Activated CD8-positive, alpha-beta memory T cell treated with anti-CD3 and anti-CD28 coated beads, Interleukin-2, amount 50 U/mL, for 48 hours (primary cell): ENCODE data around the gene CABLES2.

Experiments
- DNase-seq: peaks from one replicate; pipeline ENCODE4 v3.0.0-alpha.2; 2020

Gene CABLES2

DNA sequence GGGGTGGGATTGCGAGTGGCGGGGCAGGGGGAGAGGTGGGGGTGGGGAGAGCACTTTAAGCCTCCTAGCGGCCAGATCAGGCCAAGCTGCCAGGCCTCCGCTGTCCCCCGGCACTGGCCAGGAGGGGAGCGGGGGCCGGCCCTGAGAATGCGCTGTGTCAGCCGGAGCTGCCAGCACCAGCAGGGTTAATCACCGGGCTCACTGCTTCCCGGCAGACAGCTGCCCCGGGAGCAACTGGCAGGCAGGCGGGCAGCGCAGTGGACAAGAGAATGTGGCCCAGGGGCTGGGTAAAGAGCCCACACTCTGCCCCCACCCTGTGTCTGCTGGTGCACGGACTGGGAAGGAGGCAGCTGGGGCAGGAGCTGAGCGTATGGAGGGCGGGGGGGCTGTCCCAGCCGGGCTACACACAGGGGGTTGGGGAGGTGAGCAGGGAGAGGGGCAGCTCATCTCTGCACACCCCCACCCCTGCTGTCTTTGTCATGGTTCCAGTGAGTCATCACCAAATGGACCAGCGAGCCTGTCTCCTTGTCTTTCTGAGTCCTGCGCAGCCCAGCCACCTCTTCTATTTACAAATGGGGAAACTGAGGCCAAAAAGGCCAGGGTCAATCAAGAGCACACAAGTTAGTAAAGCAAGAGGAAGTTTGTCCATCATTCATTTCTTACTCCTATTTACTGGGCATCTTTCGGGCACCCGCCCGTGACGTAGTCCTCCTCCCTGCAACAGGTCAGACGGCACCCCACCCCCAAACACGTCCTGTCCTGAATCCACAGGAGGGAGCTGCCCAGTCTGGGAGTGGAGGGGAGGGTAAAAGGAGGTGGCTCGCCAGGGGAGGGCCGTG is 37.9 kb downstream of the CABLES2 start:
- no peak for DNase-seq

DNA sequence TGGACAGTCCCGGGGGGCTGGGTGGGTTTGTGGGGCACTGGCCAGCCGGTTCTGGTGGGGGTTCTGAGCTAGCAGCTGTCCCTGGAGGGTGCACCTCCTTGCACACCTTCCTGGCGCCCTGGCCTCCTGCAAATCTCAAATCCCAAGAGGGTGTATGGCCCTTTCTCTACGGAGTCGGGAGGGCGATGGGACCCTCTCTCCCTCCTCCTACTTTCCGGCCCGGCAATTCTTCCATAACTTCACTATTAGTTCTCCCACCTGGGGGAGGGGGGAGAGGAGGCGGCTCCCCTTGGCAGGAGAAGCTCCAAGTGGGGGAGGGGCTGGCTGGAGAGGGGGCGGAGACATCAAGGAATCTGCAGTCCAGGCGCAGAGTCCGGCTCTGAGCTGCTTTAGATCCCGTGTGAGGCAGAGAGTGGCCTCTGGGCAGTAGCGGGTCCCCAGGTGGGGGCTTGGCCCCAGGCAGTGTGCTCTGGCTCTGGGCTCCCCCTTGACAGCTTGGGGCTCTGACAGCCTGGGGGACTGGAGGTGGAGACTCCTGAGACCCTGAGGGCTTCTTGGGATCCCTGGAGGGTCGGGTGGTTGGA is 38.6 kb downstream of the CABLES2 start:
- no peak for DNase-seq

DNA sequence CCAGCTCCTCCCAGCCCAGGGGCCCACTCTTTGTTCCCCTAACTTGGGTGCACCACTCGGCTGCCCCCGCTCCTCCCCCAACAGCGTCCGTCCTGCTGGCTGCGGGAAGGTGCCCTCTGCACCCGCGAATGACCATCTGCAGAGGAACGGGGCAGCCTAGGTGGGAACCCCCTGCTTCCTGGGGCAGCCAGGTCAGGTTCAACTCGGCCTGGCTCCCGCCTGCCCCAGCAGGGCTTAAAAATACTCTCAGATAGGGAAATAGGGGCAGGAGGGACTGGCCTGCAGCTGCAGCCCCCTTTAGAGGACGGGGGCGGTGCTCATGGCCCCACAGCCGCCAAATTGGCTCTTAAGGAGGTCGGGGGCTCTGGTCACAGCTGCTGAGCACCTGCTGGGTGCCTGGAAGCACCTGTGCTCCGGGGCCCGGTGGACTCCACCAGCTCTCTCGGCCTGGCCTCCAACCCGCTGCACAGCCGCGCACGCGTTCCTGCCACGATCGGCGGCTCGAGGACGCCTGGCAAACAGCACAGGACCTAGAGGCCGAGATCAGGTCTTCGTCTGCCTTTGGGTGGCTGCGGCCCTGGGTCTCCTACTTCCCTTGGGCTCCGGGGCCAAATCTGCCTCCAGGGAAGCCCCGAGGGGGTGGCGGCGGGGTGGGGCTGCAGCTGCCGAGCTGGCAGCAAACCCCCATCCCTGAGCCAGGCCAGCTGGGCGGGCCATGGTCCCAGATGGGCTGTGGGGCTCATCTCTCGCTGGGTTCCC is 39.3 kb downstream of the CABLES2 start:
- DNase-seq = no peak

DNA sequence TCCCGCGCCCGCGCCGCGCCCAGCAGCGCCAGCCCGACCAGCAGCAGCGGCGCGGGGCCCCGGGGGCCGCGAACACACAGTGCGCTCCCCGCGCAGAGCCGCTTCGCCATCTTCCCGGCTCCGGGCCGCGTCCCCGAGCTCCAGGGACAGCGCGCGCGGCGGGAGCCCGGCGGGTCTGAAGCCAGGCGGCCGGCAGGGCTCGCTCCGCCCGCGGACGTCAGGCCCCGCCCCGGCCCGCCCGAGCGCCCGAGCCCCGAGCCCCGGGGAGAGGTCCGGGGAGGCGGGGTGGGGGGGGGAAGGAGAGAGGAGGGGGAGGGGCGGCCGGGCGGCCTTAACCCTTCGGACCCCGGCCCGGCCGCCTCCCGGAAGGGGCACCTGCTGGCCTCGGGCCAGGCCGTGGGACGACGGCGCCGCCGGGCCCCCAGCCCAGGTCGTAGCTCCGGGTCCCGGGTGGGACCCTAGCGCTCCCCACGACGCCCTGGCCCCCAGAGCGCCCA is 39.9 kb downstream of the CABLES2 start, which contains the start of gene LAMA5:
TSS of gene LAMA5 (minus strand) at position 177 of the 497 bp plus-strand sequence. CDS start at position 110, 67 bp downstream.
- DNase-seq = no peak

DNA sequence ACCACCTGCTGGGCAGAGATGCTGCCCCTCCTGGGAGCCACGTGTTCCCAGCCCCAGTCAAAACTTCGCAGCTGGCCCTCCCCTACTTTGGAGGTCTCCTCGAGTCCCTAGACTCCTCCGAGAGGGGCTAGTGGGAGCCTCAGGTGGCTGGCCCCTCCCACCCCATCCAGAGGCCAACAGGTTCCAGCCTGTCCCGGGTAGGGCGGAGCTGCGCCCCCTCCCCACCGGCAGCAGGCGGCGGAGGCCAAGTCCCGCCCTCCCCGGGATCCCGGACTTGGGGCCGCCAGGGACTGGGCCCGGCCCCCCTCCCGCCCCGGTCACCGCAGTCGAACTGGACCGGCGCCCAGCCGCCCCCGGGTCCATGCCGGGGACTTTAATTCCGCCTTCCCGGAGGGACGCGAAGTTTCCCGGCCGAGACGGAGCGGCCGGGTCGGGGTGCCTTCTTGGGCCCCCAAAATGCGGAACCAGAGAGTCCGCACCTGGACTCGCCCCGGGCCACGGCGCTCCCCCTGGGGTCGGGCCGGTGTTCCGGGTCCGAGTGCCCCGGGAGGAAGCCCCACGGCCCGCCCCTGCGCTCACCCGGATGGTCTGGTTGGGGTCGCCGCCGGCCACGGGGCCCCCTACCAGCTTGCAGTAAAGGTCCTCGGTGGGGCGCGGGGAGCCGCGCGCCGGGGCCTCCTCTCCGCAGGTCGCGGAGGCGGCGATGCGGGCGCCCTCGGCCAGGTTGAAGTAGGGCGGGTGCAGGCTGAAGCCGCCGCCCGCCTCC is 40.5 kb downstream of the CABLES2 start:
- DNase-seq = no peak

DNA sequence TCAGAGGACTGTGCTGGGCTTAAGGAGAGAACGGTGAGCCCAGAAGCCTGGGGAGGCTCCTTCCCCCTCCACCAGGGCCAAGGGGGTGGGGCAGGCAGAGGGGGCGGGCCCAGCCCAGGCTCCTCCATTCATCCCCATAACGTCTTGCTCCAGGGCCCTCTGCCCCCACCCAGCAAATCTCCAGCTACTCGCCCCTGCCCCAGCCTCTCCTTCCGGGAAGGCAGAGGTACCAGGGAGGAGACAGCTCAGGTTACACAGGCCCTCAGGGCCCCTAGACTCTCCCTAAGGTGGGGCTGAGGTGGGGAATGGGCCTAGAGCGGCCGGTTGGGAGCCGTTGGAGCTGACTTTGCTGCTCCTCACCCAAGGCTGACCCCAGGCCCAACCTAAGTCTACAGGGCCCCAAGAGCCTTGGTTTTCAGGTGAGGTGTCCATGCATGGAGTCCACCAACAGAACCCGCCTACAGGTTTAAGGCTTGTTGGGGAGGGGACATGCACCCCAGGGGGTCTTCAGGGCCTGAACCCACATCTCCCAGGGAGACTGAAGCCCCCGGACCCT is 41.2 kb downstream of the CABLES2 start:
- DNase-seq = no peak

DNA sequence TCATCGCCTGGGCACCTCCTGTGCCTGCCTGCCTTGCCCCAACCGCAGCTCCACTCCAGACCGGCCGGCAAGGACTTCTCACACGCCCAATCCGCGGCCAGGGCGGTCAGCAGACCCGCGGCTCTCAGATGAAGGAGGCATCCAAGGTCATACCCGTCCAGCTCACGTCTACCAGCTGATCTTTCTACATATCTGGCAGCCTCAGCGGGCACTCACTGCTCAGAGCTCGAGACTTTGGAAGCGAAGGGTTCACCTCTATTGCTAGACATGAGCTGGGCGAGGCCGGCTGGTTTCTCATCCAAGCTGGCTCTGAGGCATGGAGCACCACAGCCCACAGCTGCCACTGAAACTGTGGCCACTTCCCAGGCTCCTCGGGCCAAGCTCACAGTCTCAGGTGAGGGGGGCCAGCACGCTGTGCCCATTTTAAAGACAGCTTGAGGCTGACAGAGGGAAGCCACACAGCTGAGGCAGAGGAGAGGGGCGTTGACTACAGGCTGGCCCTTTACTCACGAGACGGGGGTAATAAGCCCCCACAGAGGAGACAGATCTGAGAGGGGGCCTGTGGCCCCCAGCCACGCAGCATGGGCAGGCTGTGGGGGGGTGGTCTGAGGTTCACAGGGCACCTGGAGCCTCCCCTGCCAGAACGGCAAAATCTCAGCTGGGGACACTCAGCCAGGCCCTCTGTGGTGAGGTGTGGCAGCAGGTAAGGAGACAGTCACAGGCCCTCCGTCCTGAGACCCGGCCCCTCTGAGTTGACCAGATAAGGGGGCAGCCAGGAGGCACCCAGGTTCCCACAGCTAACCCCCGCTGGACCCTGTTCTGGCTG is 42.0 kb downstream of the CABLES2 start:
- DNase-seq = no peak

DNA sequence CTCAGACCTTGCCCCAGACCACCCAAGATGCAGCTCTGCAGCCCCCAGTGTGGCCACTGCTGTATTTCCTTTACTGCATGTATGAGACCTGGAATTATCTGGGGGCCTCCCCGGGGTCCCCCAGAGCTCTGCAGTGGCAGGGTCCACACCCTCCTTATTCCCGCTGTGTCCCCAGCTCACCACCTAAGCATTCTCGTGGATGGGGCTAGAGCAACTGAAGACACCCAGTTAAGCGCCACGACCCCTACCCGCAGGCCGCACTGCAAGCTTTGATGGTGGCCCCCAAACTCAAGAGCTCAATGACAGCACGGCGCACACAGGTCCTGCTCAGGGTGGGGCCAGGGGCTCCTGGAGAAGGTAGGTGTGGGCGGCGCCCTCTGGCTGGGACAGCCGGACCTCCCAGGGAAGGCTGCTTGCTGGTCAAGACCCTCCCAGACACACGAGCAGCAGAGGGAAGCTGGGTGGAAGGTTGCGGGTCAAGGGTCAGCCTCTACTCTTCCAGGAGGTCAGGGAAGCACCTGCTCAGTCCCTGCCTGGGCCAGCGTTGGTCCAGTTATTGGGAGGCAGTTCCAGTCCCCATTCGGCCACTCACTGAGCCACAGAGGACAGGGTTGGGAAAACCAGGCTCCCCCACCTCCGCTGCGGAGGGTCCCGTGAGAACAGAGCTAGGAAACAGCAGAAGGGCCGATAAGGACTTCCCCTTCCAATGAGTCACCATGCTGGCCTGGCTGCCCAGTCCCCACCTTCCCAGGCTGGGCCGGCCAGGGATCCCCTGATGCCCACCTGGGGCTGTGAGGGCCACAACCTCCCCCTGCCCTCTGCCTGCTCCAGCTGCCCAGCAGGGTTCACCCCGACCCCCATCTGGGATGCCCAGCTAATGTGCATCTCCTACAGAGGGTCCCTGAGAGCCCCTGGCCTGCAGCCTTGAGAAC is 42.9 kb downstream of the CABLES2 start:
- DNase-seq = no peak

DNA sequence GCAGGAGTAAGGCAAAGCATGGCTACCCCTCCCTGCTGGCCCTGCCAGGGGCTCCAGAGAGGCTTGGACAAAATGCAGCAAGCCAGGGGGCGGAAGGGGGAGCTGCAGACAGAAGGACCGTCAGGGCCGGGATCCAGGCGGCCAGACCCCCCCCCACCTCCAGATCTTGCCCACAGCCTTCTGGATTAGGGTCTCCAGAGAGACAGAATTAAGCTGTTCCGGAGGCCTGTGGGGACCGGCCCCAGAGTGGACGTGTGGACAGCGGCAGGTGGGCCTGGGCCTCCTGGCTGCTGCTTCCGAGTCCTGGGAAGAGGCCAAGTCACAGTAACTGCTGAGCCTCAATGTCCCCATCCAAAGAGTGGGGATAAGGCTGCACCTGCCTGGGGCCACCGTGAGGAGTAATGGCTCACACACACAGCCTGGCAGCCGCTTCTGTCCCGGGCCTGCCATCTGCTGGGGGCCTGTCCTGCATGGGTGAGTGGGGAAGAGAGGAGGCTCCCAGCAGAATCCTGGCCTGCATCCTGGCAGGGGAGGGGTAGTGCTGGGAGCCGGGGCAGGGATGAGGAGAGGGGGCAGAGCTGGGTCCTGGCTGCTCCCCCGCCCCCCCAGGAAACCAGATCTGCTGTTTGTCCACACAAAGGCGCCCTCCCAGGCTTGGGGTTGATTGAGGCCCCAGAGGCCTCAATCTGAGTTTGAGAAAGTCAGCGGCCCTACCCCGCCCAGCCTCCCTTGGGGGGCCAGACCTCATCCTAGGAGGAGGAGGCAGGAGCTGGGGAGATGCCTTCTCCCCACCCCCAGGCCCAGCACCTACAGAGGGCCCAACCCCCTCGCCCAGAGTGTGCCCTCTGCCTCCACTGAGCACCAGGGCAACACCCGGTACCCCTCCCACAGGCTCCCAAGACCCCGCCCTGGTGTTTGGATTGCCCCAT is 43.8 kb downstream of the CABLES2 start:
- no peak for DNase-seq

DNA sequence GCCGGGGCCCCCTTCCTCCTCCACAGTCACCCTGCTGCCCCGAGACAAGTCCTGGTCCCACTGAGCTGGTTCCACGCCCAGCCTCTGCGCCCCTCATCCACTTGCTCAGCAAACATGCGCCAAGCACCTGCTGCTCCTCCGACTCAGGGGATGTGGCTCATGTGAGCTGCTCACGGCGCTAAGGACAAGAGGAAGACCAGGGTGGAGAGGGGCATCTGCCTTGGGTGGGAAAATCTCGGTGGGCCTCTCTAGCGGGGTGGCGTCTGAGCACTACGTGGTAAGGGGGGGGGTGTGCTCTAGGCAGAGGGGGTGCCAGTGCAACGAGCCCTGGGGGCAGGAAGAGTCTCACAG is 44.5 kb downstream of the CABLES2 start:
- DNase-seq = no peak

DNA sequence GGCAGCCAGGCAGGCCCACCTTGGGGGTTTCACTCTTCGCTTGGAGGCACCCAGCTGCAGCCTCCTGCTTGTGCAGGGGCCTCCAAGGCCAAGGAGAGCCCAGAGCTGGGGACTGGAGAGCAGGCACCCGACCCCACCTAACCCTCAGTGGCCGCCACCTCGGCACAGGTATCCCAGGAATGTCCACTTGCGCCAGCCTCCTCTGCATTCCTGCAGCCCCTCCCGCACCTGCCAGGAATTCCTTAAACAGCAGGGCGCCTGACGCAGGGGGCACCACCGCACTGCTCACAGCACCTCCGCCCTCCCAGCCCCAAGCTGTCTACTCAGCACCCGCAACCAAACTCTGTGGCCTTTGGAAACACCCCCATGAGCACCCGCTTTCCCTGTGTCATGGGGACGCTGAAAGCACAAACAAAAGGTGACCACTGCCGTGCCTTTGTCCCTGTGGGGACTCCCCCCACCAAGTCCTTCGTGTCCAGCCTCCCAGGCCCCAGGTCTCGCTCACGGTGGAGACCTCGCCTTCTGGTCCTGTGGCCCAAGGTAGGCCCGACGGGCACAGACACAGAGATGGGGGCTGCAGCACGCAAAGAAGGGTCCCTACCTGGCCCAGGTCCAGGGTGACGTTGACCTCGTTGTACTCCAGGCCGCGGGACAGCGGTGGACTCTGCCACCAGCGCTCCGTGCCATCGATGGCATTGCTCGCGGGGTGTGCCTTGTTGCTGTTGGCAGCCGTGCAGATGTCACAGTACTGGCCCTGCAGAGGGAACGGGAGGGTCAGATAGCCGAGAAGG is 45.1 kb downstream of the CABLES2 start:
- no peak for DNase-seq

DNA sequence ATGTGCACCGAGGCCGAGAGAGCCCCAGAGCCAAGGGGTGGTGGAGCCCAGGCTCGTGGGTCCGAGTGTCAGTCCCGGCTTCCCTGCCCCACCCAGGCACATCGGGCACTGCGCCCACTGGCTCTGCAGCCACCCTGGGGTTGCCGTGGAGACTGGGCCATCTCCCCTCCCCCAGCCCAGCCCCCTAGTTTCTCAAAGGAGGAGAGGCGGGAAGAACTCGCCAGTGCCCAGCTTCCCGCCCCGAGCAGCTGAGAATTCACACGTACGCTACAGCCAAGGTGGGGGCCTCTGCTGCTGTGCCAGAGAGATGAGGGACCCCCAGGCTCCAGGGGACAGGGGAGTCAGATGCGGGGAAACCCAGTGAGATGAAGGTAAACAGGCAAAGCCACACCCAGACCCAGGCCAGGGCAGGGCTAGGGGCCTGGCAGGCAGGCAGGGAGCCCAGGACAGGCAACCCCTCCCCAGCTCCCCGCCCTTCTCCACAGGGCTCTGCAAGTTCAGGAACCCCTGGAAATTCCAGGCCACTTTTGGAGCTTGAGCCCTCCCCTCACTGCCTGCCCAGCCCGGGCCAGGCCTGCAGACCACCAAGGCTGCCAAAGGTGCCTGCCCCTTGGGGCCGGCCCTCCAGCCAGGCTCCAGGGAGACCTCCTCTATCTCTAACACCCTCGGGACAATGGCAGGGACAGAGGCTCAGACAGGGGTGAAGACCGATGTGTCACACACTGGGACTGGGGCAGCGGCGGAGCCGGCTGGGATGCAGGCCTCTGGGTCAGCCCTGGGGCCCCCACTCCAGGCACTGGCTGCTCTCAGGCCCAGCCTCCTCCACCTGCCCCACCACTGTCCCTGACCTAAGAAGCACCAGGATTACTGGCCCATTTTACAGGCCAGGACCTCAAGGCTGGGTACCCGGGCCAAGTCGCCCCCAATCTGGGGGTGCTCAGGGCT is 46.0 kb downstream of the CABLES2 start:
- no peak for DNase-seq

DNA sequence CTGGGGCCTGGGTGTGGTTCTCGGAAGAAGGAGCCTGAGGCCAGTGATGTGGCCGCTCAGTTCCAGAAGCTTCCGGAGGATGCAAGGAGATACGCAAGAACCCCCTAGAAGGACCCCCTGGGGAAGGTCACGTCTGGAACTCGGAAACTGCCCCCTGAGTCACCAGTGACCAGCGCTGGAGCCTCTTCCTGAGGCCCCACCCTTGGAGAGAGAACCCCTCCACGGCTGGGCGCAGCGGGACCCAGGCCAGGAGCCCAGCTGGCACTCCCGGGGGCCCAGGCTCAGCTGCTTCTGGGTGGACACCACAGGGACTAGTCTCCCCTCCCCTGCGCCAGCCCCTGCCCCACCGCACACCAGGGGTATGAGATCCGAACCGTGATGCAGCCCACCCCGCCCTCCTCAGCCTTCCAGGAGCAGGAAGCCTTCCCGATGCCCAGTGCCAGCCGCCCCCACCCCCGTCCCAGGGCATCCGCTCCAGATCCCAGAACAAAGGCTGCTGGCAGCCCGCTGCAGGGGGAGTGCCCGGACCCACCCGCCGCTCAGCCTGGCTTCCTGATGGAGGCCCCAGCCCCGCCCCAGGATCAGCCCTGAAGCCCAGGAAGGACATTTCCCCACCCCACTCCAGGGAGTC is 47.5 kb downstream of the CABLES2 start:
- no peak for DNase-seq

DNA sequence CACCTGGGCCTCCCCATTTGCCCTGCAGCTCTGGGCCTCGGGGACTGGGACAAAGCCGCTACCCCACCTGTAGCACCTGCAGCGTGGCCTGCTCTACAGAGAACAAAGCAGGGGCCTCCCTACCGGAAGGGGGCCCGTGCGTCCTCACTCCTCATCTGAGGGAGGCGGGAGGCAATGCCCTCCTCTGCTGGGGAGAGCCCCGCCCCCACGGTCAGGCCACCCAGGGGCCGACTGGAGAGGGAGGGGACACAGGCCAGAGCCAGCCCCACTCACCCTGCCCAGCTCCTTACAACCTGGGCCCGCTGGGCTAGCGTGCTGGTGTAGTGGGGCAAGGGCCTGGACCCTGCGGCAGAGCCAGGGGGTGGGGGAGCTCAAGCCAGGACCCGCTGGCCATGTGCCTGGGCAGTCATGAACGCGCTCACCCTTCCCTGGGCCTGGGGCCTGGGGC is 48.0 kb downstream of the CABLES2 start:
- DNase-seq = no peak

DNA sequence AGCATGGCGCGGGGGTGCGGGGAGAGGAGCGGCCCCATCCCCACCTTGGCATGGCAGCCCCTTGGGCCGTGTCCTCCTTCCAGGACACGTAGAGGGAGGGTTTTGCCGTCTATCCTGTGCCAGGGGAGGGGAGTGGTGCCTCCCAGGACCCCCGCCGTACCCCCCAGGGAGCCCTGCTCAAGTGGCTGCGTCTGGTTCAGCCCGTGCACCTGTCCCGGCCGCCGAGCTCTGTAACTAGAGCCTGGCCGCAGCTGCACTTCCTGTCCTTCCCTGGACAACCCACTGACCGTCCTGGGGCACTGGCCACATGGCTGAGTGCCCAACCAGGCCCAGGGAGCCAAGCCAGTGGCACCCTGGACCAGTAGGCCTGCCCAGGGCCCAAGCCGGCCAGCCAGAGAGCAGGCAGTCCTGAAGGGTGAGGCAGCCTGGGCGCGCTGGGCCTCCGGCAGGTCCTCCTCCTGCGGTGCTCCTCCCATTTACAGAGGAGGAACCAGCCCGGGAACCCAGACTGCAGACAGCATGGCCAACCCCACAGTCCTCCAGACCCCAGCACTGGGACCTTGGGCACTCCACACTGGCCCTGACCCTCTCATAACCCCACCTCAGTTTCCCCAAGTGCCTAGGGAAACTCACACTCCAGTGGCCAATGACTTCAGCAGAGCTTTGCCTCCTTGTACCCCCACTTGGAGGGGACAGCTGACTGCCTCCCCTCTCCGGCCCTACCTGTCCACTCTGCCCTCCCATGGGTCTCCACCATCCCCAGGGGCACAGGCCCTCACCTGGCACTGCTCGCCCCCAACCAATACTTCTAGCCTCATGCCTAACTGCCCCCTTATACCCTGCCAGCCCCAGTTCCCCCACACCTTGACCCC is 48.7 kb downstream of the CABLES2 start:
- DNase-seq = no peak

DNA sequence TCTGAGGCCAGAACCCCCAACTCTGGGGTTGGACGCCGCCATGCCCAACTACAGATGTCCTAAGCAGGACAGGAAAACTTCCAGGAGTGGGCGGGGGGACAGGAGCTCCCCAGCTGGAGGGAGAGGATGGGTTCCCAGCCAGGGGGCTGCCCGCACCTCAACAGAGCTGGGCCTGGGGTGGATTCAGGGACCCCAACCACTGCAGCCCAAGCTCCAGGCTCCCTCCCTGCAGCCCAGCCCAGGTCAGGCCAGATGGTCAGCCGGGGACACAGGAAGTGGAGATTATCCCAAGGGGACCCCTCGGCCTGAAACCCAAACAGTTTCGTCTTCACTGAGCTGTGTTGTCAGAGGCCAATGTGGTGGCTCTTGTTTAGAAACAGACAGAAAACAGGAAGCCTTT is 49.4 kb downstream of the CABLES2 start:
- DNase-seq = no peak
